H54 (cell line): ENCODE measurements around the gene MTOR.
"Not testable (repeated sequence)": the region's sequence is repeated elsewhere in the genome, so short reads cannot be mapped to it uniquely, and the experiment has no call there.

Source experiments
- DNase-seq: peaks from one replicate; pipeline ENCODE4 v3.0.0; 2011; ENCODE audit warnings: low spot score, mixed read lengths; ENCODE audit not compliant: insufficient read length
- FAIRE-seq: peaks from 3 replicates; lab custom pipeline; 2011; peaks lifted over from hg19 to GRCh38; lab: Jason Lieb, UNC
- POLR2A ChIP-seq: IDR thresholded peaks from 2 replicates; pipeline ENCODE4 v1.6.1; 2011; ENCODE audit warnings: low read depth, mild to moderate bottlenecking, low read length

MTOR gene

DNA sequence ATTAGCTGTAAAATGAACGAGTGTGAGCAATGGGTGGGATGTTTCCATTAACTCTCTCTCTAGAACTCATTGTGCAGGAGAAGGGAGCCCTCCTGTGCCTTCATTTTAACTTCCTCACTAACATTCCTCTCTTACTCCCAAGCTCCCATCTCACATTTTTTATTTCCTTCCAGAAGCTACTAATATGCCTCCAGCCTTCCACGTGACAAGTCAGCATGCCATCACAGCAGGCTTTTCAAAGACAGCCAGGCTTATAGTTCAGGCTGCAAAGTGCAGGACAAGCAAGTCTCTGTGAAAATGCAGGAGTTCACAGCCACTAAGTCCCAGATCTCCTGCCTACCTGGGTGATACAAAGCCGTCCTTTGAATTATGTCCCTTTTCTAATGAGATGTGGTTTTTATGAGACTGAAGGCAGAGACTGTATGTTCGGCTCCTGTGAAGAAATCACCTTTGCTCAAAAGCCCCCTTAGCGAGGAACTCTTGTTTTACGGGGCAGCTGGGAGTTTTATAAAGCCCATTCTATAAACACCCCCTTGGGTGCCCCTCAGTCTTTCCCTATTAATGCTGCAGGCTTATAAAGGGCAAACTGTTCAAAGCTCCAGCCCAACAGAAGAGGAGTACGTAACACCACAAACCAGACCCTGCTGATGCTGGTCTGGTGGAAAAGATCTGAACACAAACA lies 87.9 kb downstream of the MTOR start:
- no peak for FAIRE-seq
- TF ChIP-seq POLR2A, result no peak
- DNase-seq, result no peak

DNA sequence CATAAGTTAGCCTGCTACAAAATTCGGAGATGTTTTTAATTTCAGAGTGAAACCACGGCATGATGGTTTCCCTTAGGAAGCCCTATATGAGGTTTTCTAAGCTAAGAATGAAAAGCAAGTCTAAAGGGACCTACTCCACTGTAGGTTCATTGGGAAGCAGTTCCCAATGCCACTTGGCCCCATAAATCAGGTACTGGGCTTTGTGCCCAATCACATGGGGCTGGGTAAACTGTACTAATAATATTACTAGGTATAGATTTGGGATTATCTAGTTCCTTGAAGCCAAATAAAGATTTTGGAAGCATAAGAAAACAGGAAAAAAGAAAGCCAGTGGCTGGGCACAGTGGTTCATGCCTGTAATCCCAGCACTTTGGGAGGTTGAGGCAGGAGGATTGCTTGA lies 92.2 kb downstream of the MTOR start:
- no peak for DNase-seq
- no peak for TF ChIP-seq POLR2A
- no peak for FAIRE-seq

DNA sequence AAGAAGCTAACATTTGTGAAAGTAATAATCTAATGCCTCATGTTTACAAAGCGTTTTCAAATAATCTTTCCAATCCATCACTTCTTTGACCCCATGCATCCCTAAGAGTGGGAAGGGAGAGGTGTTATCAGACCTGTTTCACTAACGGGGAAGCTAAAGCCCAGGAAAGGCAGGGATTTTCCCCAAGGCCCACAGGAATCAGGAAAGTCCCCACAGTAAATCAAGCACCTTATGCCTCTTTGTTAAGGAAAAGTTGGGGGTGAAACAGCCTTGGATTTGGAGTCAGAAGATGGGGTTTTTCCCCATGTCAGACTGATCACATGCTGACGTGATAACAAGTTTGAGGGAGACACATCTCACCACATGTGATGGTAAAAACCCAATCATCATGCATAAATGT lies 93.1 kb downstream of the MTOR start:
- no peak for TF ChIP-seq POLR2A
- no peak for DNase-seq
- FAIRE-seq, result no peak

DNA sequence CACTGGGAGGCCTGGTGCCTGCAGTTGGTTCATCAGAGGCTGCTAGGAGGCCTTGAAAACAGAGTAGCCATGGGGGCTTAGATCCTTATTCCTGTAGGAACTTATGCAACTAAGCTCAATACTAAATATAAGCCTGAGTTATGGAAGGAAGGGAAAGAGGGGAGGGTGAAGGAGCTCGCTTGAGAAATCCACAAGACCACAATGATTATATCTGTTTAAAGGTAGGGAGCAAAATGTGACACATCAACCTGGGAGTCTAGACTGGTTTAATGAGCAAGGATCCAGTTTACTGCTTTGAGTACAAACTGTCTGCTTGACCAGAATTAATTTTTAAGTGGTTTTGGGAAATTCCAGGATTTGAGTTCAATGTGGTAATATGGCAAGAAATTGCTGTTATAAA lies 93.6 kb downstream of the MTOR start:
- DNase-seq (no peak), FAIRE-seq (no peak)
- TF ChIP-seq POLR2A, result no peak

DNA sequence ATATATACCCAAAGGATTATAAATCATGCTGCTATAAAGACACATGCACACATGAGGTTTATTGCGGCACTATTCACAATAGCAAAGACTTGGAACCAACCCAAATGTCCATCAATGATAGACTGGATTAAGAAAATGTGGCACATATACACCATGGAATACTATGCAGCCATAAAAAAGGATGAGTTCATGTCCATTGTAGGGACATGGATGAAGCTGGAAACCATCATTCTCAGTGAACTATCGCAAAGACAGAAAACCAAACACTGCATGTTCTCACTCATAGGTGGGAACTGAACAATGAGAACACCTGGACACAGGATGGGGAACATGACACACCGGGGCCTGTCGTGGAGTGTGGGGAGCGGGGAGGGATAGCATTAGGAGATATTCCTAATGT lies 95.6 kb downstream of the MTOR start:
- not testable (repeated sequence) for FAIRE-seq, DNase-seq

DNA sequence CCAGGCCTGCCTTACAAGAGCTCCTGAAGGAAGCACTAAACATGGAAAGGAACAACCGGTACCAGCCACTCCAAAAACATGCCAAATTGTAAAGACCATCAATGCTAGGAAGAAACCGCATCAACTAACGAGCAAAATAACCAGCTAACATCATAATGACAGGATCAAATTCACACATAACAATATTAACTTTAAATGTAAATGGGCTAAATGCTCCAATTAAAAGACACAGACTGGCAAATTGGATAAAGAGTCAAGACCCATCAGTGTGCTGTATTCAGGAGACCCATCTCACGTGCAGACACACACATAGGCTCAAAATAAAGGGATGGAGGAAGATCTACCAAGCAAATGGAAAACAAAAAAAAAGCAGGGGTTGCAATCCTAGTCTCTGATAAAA lies 99.6 kb downstream of the MTOR start:
- DNase-seq, FAIRE-seq: not testable (repeated sequence)

DNA sequence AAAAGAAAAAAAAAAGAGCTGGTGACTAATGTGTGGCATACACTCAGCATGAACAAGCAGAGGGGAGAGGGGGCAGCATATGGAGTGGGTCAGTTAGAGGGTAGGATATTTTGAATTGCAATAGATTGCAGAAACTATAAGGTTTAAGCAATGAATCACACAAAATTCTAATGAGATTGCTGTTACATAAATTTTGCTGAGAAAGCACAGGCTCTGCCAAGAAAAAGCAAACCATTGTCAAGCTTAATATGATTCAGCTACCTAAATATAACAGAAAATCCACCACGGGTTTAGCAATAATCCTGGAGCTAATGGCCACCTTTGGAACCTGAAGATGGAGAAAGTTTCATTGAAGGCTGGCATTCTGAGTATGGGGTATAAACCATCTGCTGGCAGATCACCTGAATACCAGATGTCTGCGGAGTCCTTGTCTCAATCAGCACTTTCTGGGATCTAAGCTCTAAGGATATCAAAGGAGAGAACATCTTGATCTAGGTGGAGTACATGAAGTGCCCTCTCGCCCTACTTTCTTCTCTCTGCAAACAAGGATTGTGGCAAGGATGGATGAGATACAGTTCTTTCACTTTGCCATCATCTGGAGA lies 103.5 kb downstream of the MTOR start:
- FAIRE-seq, result peak; percentile 36
- no peak for TF ChIP-seq POLR2A
- DNase-seq, result no peak

DNA sequence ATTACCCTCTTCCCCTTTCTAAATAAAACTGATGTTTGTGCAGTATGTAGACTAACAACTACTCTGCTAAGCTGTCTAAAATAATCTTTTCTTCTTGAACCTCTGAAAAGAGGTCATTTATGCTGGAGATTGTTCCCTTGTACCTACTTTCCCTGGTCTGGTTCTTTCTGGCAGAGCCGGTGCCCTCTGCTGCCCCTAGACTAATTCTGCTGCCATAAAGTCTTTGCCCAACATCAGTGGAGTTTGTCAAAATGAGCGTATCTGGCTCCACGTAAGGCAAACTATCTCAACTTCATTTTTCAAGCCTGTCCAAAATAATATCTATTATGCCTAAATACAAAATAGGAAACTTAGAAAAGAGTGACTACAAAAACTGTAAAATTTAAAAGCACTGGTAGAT lies 104.1 kb downstream of the MTOR start:
- no peak for FAIRE-seq
- no peak for TF ChIP-seq POLR2A
- no peak for DNase-seq

DNA sequence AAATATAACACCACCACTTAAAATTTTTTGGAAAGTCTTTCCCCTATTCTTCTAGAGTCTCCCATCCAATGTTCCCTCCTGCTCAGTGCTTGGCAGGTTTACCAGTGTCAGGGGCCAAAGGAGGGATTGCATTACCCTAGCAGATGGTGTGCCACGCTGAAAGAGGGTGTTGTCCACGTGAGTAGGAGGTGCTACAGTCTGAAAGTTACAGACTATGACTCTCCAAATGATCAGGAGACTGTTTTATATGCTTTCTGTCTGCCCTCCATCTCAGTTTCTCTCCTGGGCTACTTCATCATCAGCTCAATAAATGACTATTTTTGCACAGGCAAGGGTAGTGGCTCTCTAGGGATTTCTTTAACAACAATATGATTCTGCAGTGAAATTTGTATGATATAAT lies 104.5 kb downstream of the MTOR start:
- no peak for DNase-seq

DNA sequence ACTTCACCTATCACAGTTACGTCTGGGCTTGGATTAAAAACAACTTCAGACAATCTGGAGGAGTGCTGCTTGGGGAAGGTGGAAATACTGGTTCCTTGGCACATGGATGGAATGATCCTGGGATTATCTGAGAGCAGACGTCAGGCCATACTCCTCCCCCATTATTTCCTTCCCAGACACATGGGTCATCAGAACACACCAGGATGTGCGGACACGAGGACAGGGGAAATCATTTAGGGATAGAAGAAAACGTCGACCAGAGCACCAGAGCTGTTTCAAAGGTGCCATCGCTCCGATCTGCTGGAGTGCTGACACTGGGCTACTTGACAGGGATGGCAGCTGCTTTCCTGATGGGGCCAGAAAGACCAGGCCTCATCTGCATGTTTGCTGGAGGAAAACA lies 105.0 kb downstream of the MTOR start:
- FAIRE-seq (no peak), DNase-seq (no peak)
- TF ChIP-seq POLR2A, result no peak

More for the DNA sequence above, 104.5 kb downstream of the MTOR start:
- FAIRE-seq, result no peak
- no peak for TF ChIP-seq POLR2A

DNA sequence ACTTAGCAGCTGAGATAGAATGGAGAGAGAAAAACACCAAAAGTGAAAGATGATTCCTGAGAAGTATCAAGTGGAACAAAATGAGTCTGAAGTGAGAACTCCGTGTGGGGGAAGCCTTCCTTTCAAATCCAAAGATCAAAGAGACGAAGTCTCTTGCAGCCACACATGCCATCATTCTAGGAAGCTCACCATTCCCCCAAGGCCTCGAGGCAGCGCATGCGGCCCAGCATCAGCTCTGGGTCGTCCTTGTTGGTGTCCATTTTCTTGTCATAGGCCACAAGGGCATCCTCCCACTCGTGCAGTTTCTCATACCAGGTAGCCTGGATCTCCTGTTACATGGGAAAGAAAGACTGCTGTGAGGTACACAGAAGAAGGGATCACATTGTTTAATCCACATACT lies 105.4 kb downstream of the MTOR start:
- no peak for FAIRE-seq
- DNase-seq, result no peak
- TF ChIP-seq POLR2A, result no peak

DNA sequence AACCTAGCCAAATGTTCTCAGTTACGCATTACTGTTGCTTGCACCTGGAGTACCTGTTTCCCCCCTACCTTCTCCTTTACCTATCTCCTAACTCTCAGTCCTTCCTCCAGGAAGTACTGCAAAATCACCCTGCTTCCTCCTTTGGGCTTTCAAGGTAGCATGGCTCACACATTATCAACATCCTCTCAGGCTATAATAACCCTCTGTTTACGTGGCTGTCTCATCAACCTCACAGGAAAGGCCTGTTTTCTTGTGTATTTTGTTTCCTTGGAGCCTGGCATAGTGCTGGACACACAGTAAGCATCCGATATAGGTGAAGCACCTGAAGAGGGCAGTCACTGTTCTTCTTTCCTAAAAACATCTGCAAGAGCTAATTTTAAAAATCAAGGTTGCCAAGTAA lies 105.9 kb downstream of the MTOR start:
- TF ChIP-seq POLR2A, result no peak
- no peak for FAIRE-seq
- DNase-seq, result no peak

DNA sequence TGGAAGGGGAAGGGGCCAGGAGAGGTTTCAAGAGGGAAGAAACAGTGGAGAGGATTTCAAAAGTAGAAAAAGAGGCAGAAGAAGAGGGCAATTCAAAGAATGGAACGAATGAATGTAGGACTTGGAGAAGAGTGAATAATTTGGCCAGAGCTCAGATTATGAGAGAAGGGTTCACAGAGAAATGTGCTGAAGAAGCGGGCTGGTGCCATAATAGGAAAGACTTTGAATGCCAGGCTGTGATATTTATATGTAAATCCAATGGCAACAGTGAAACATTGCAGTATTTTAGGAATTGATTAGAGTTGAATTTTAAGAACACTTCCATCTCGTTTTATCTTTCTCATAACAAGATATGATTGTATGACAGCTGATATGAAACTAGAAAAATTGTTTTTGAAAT lies 109.2 kb downstream of the MTOR start:
- no peak for FAIRE-seq
- no peak for DNase-seq
- no peak for TF ChIP-seq POLR2A

DNA sequence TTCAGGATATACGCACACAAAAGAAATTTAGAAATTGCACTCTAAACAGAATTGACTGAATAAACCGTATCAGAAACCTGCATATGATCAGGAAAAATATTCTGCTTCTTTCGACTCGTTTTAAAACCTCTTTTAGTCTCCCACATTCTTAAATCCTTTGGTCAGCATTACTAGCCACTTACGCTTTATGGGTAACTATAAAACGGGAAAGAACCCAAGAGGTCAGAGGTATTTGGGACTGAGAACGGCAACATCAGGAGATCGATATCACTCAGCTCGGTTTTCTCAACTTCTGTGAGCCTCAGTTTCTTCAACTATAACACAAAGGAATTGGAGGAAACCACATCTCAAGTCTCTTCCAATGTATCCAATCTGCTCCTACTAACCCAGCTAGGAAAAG lies 109.6 kb downstream of the MTOR start:
- no peak for TF ChIP-seq POLR2A
- FAIRE-seq (no peak), DNase-seq (no peak)
